Calu3 (cell line): ENCODE measurements around the gene HSPB1. TPM values are rescaled to one million over a fixed set of nuclear protein-coding genes. Genes with fewer than 3 reads are reported as not detected.
"Not testable (repeated sequence)": the region's sequence is repeated elsewhere in the genome, so short reads cannot be mapped to it uniquely, and the experiment has no call there.

Source experiments
- BruUV-seq: library from RNA; stranded (reverse); fragments of 400-500 nt; replicated peaks from 2 replicates; lab custom pipeline; 2021; lab: Mats Ljungman, UMichigan
- CTCF ChIA-PET: fragments of 300-600 bp; sonication (Branson Sonifier 250); formaldehyde crosslinking; loops from one replicate; lab custom pipeline; 2022; ENCODE audit warnings: antibody characterized with exemption; lab: Charles Lee
- DNase-seq: peaks from one replicate; pipeline ENCODE4 v3.0.0; 2022
- H3K27ac Mint-ChIP-seq: one replicate; pipeline ENCODE4 v1.8.0; 2022; ENCODE audit warnings: mixed read lengths; ENCODE audit not compliant: unreplicated experiment
- H3K27me3 Mint-ChIP-seq: one replicate; pipeline ENCODE4 v1.8.0; 2022; ENCODE audit warnings: mixed read lengths; ENCODE audit not compliant: unreplicated experiment
- H3K36me3 Mint-ChIP-seq: one replicate; pipeline ENCODE4 v1.8.0; 2022; ENCODE audit warnings: mild to moderate bottlenecking, moderate library complexity, mixed read lengths; ENCODE audit not compliant: insufficient read depth, unreplicated experiment
- H3K4me1 Mint-ChIP-seq: one replicate; pipeline ENCODE4 v1.8.0; 2022; ENCODE audit warnings: mild to moderate bottlenecking, low read depth, mixed read lengths; ENCODE audit not compliant: unreplicated experiment
- H3K4me3 Mint-ChIP-seq: one replicate; pipeline ENCODE4 v1.8.0; 2022; ENCODE audit warnings: mild to moderate bottlenecking, low read depth, moderate library complexity, mixed read lengths; ENCODE audit not compliant: unreplicated experiment
- H3K9me3 Mint-ChIP-seq: one replicate; pipeline ENCODE4 v1.8.0; 2022; ENCODE audit warnings: low read depth, mixed read lengths; ENCODE audit not compliant: unreplicated experiment
- CTCF ChIP-seq: fragments of 200-600 bp; IDR thresholded peaks from one replicate; pipeline ENCODE4 v1.8.0; 2022; ENCODE audit warnings: antibody characterized with exemption; ENCODE audit not compliant: unreplicated experiment
- intact Hi-C: fragments of 100-400 bp; cut with micrococcal nuclease; formaldehyde crosslinking; loops from one replicate; pipeline ENCODE4 v1.10.0; 2022; ENCODE audit not compliant: unreplicated experiment
- total RNA-seq: library from RNA; stranded (reverse); gene quantifications from 2 replicates; pipeline ENCODE4 v1.2.3, GENCODE V29; 2022

The HSPB1 gene
- total RNA-seq, 1 experiment from 2014 or later: 72.7 TPM

GRCh38 chr7:76334320-76334967 is 32.0 kb downstream of the HSPB1 start:
- intact Hi-C loops: no loop called here
- Mint-ChIP-seq H3K36me3 (peaks cover 43% of the 10 kb centered on the region), H3K27me3 (no peaks in the 10 kb centered on the region), H3K27ac (no peak overlapping the region), H3K4me3 (no peak overlapping the region), H3K4me1 (peaks cover 12% of the 10 kb centered on the region), H3K9me3 (no peaks in the 10 kb centered on the region)
- no peak for DNase-seq
- TF ChIP-seq CTCF: no peak
- CTCF ChIA-PET: no interaction called here
- BruUV-seq: no TSS peak

GRCh38 chr7:76335417-76335816 is 32.9 kb downstream of the HSPB1 start:
- H3K4me3 Mint-ChIP-seq, intact Hi-C loops, CTCF ChIA-PET, H3K27me3 Mint-ChIP-seq, DNase-seq, BruUV-seq, H3K9me3 Mint-ChIP-seq, H3K27ac Mint-ChIP-seq: not testable (repeated sequence)
- Mint-ChIP-seq H3K36me3 (peaks cover 40% of the 10 kb centered on the region), H3K4me1 (peaks cover 15% of the 10 kb centered on the region)

- no TSS peak for BruUV-seq
- no peak for TF ChIP-seq CTCF
- intact Hi-C loops: no loop called here
- Mint-ChIP-seq H3K9me3 (no peaks in the 10 kb centered on the region), H3K27ac (no peak overlapping the region), H3K27me3 (no peaks in the 10 kb centered on the region), H3K4me1 (peaks cover 20% of the 10 kb centered on the region), H3K36me3 (peaks cover 40% of the 10 kb centered on the region), H3K4me3 (no peak overlapping the region)
- no peak for DNase-seq
- CTCF ChIA-PET: no interaction called here
These were observed 33.6 kb downstream of the HSPB1 start for GRCh38 chr7:76336094-76336493.

- intact Hi-C loops: no loop called here
- Mint-ChIP-seq H3K27ac (no peak overlapping the region), H3K4me1 (peaks cover 20% of the 10 kb centered on the region), H3K9me3 (no peaks in the 10 kb centered on the region), H3K36me3 (peaks cover 33% of the 10 kb centered on the region), H3K4me3 (no peak overlapping the region), H3K27me3 (no peaks in the 10 kb centered on the region)
- no peak for TF ChIP-seq CTCF
- no TSS peak for BruUV-seq
- DNase-seq: no peak
- CTCF ChIA-PET: no interaction called here
These were observed 34.7 kb downstream of the HSPB1 start for GRCh38 chr7:76337147-76337546.
